GM12878 (cell line): ENCODE data around the gene MNT. TPM values are rescaled to one million over a fixed set of nuclear protein-coding genes. Genes with fewer than 3 reads are reported as not detected.

Source experiments
- ATAC-seq: fragments of 200-7000 bp; cut with Tn5 transposase; 3 replicates; pipeline ENCODE4 v1.9.1; 2020; ENCODE audit warnings: mild to moderate bottlenecking, moderate library complexity
- BruUV-seq: library from RNA; stranded (reverse); fragments of 400-500 nt; replicated peaks from 2 replicates; lab custom pipeline; 2021; lab: Mats Ljungman, UMichigan
- CTCF ChIA-PET: fragments of 300-600 bp; sonication (Branson Sonifier 250); formaldehyde crosslinking; extraction: SDS; loops from one replicate; lab custom pipeline; 2021; ENCODE audit warnings: inconsistent platforms; lab: Yijun Ruan, JAX
- POLR2A ChIA-PET: fragments of 350-600 bp; formaldehyde crosslinking; extraction: SDS; loops from one replicate; lab custom pipeline; 2021; ENCODE audit warnings: inconsistent platforms; lab: Charles Lee
- RAD21 ChIA-PET: fragments of 300-600 bp; sonication (Branson Sonifier 250); formaldehyde crosslinking; loops from one replicate; lab custom pipeline; 2023; ENCODE audit warnings: antibody characterized with exemption; ENCODE audit not compliant: unreplicated experiment; lab: Charles Lee
- SMC1A ChIA-PET: fragments of 300-600 bp; sonication (Branson Sonifier 250); formaldehyde crosslinking; loops from one replicate; lab custom pipeline; 2023; ENCODE audit not compliant: unreplicated experiment, uncharacterized antibody; lab: Charles Lee
- DNase-seq: peaks from one replicate; pipeline ENCODE4 v3.0.0-alpha.2; 2011; ENCODE audit warnings: low read depth, low spot score
- FAIRE-seq: peaks from 3 replicates; lab custom pipeline; 2011; peaks lifted over from hg19 to GRCh38; lab: Jason Lieb, UNC
- H2AFZ ChIP-seq: 2 replicates; pipeline ENCODE4 v1.6.0; 2011; ENCODE audit warnings: low read depth, low read length, control low read depth; ENCODE audit not compliant: control insufficient read depth
- H3K27ac ChIP-seq: 2 replicates; pipeline ENCODE4 v1.5.1; 2011; ENCODE audit warnings: control low read depth; ENCODE audit not compliant: control insufficient read depth, insufficient read depth
- H3K27me3 ChIP-seq, 2 experiments: replicated peaks in 1 of 2; 2 replicates each; pipeline versions ENCODE4 v1.6.0 to v1.6.1; 2011; ENCODE audit warnings: low read length in 1 of 2; ENCODE audit not compliant: control insufficient read depth in 2 of 2, insufficient read depth in 2 of 2
- H3K36me3 ChIP-seq, 2 experiments: 2 replicates each; pipeline ENCODE4 v1.5.1; 2011; ENCODE audit warnings: low read length in 1 of 2; ENCODE audit not compliant: control insufficient read depth in 2 of 2, insufficient read depth in 2 of 2
- H3K4me1 ChIP-seq: 2 replicates; pipeline ENCODE4 v1.6.1; 2011; ENCODE audit warnings: mild to moderate bottlenecking, low read length, moderate library complexity, mixed read lengths; ENCODE audit not compliant: control insufficient read depth, insufficient read depth
- H3K4me2 ChIP-seq: 2 replicates; pipeline ENCODE4 v1.6.0; 2011; ENCODE audit warnings: control low read depth; ENCODE audit not compliant: control insufficient read depth, insufficient read depth
- H3K4me3 ChIP-seq: fragments of 200-600 bp; sonication (generic); 2 replicates; pipeline ENCODE4 v1.5.1; 2016
- H3K79me2 ChIP-seq: 2 replicates; pipeline ENCODE4 v1.6.0; 2011; ENCODE audit warnings: low read length; ENCODE audit not compliant: control insufficient read depth, insufficient read depth
- H3K9ac ChIP-seq: 2 replicates; pipeline ENCODE4 v1.8.0; 2011; ENCODE audit warnings: low read length, control low read depth, mixed read lengths; ENCODE audit not compliant: control insufficient read depth, insufficient read depth
- H3K9me3 ChIP-seq: replicated peaks from 3 replicates; pipeline ENCODE4 v1.5.1; 2011; ENCODE audit warnings: mild to moderate bottlenecking, low read length; ENCODE audit not compliant: control insufficient read depth, insufficient read depth
- H4K20me1 ChIP-seq: 2 replicates; pipeline ENCODE4 v1.6.0; 2011; ENCODE audit not compliant: control insufficient read depth, insufficient read depth
- CBFB ChIP-seq: IDR thresholded peaks from 2 replicates; pipeline ENCODE4 v1.6.1; 2016; ENCODE audit warnings: antibody characterized with exemption, low read depth
- CBX3 ChIP-seq: fragments of 200-600 bp; sonication (generic); IDR thresholded peaks from 2 replicates; pipeline ENCODE4 v1.6.1; 2016; ENCODE audit warnings: low read depth, borderline replicate concordance
- CREB1 ChIP-seq: IDR thresholded peaks from 2 replicates; pipeline ENCODE4 v1.6.1; 2012; ENCODE audit warnings: low read depth, mild to moderate bottlenecking, inconsistent platforms
- FOS ChIP-seq: IDR thresholded peaks from 3 replicates; pipeline ENCODE4 v1.6.1; 2011; ENCODE audit warnings: borderline replicate concordance; ENCODE audit not compliant: insufficient read length; ENCODE audit errors: extremely low read depth
- KLF5 ChIP-seq: fragments of 450-650 bp; IDR thresholded peaks from 2 replicates; pipeline ENCODE4 v1.6.1; 2014; ENCODE audit warnings: mild to moderate bottlenecking; ENCODE audit not compliant: partially characterized antibody
- POLR2AphosphoS2 ChIP-seq: IDR thresholded peaks from 2 replicates; pipeline ENCODE4 v1.6.1; 2011; ENCODE audit warnings: low read depth, mild to moderate bottlenecking, low read length, improper control_type of control experiment, moderate library complexity
- POLR2AphosphoS5 ChIP-seq: IDR thresholded peaks from 2 replicates; pipeline ENCODE4 v1.6.1; 2011; ENCODE audit warnings: mild to moderate bottlenecking, low read length, inconsistent platforms
- POU2F2 ChIP-seq: IDR thresholded peaks from 3 replicates; pipeline ENCODE4 v1.6.1; 2011; ENCODE audit warnings: low read depth, mild to moderate bottlenecking, low read length, borderline replicate concordance
- RCOR1 ChIP-seq: conservative IDR thresholded peaks from 2 replicates; pipeline ENCODE4 v1.6.1; 2012; ENCODE audit warnings: low read depth, low read length, improper control_type of control experiment
- SMARCA5 ChIP-seq: fragments of 450-650 bp; IDR thresholded peaks from 2 replicates; pipeline ENCODE4 v1.6.1; 2017; ENCODE audit warnings: mild to moderate bottlenecking
- SPI1 ChIP-seq: IDR thresholded peaks from 2 replicates; pipeline ENCODE4 v1.6.1; 2011; ENCODE audit warnings: low read depth, mild to moderate bottlenecking, low read length, moderate library complexity, borderline replicate concordance; ENCODE audit not compliant: insufficient read depth
- SREBF2 ChIP-seq: IDR thresholded peaks from 2 replicates; pipeline ENCODE4 v1.6.1; 2012; ENCODE audit warnings: mild to moderate bottlenecking, low read length
- WRNIP1 ChIP-seq: IDR thresholded peaks from 2 replicates; pipeline ENCODE4 v1.6.1; 2011; ENCODE audit warnings: low read depth, low read length, improper control_type of control experiment, borderline replicate concordance
- ZNF207 ChIP-seq: fragments of 450-650 bp; IDR thresholded peaks from 2 replicates; pipeline ENCODE4 v1.6.1; 2014; ENCODE audit warnings: antibody characterized with exemption, mild to moderate bottlenecking, borderline replicate concordance
- ZNF274 ChIP-seq: IDR thresholded peaks from one replicate; pipeline ENCODE4 v1.8.0; 2011; ENCODE audit not compliant: insufficient read length, insufficient read depth
- WGBS: methylation state at CpG from one replicate; pipeline ENCODE4 v1.1.6; 2016; ENCODE audit warnings: low lambda C conversion rate; ENCODE audit not compliant: insufficient replicate concordance, insufficient coverage; ENCODE audit errors: missing lambda C conversion rate; 5-methylcytosine and 5-hydroxymethylcytosine counted together
- in situ Hi-C: fragments of 300-500 bp; cut with MboI; formaldehyde crosslinking; loops from 9 replicates; pipeline ENCODE4 v1.14.3; 2018; ENCODE audit warnings: mixed read lengths
- intact Hi-C: fragments of 100-400 bp; cut with micrococcal nuclease; formaldehyde crosslinking; loops from one replicate; pipeline ENCODE4 v1.14.2; 2022; ENCODE audit not compliant: unreplicated experiment
- polyA plus RNA-seq, 11 experiments: library from polyadenylated mRNA; depleted of rRNA in 4 of 11; unstranded in 6 of 11; stranded (reverse) in 5 of 11; fragments of >200 nt; fragmentation: Nextera tagmentation in 4 of 11; fragmentation: Illumina TruSeq in 1 of 11; extraction: Ambion mirVana in 4 of 11; extraction: Trizol in 1 of 11; gene quantifications; 1 replicate in 1 of 11; 2 replicates in 10 of 11; pipeline versions ENCODE4 v1.2.1 to v1.2.3, GENCODE V29; 2011 to 2016; ENCODE audit warnings: inconsistent platforms in 2 of 11, missing spikeins in 2 of 11, low read depth in 1 of 11
- total RNA-seq, 4 experiments: library from RNA; depleted of rRNA in 3 of 4; stranded (reverse); fragments of >200 nt in 3 of 4; fragmentation: Illumina TruSeq in 1 of 4; extraction: Trizol in 1 of 4; gene quantifications; 2 replicates each; pipeline versions ENCODE4 v1.2.1 to v1.2.3, GENCODE V29; 2013 to 2021
- TF ChIP-seq, protein P1 (sequence below): fragments of 450-650 bp; IDR thresholded peaks from 2 replicates; pipeline ENCODE4 v1.6.1; 2016; ENCODE audit warnings: mild to moderate bottlenecking
- TF ChIP-seq, protein P2 (sequence below): fragments of 450-650 bp; conservative IDR thresholded peaks from 2 replicates; pipeline ENCODE4 v1.6.1; 2017; ENCODE audit warnings: mild to moderate bottlenecking, moderate library complexity

The MNT gene
- total and polyA plus RNA-seq, 10 of the 15 experiments (the other 5 are each of a cell fraction or from before 2014, with no cell fraction given), result 0.31 to 15.9 (median 3.8) TPM

DNA sequence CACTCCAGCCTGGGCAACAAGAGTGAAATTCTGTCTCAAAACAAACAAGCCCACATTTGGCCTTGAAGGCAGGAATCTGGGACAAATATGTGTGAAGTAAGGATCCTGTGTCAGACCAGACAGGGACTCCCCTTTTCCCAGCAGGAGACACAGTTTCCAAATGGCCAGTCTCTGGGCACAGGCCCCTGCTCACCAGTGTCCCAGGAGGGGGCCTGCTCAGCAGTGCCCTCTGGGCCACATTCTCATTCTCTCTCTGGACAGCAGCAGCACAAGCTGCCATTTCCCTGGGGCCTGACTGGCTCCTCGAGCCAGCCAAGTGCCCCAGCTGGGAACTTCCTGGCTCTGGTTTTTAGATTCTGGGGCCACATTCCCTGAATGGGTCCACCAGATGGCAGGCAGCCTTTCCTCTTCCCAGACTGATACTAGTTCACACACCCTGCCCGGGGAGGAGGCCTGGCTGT, 11.7 kb upstream of the MNT start:
- H3K4me3 ChIP-seq, result no peak overlapping the region
- intact Hi-C loops (no loop called here), in situ Hi-C loops (loop anchor here (5.0 to 25.0 kb wide), 2 partner anchors 35 to 600 kb away; no protein-coding TSS in a partner anchor)
- no peak overlapping the region for H3K9ac ChIP-seq
- H3K4me2 ChIP-seq, result no peak overlapping the region
- ChIA-PET POLR2A (interaction anchor here (0.5 to 1.4 kb wide), 3 partner anchors 9 to 75 kb away, joined by 3 to 5 read pairs (median 3); no protein-coding TSS in a partner anchor), SMC1A (interaction anchor here (1.4 to 12.3 kb wide), 2 partner anchors 21 to 31 kb away, joined by 5 to 364 read pairs; no protein-coding TSS in a partner anchor), CTCF (interaction anchor here (1.8 to 9.9 kb wide), 2 partner anchors 21 to 30 kb away, joined by 9 to 597 read pairs; no protein-coding TSS in a partner anchor), RAD21 (interaction anchor here (10.1 kb wide), 1 partner anchor 31 kb away, joined by 376 read pairs; no protein-coding TSS in a partner anchor)
- H3K79me2 ChIP-seq, result no peaks in the 10 kb centered on the region
- no peak for DNase-seq
- TF ChIP-seq SPI1 (no peak), CBFB (no peak), KLF5 (no peak), WRNIP1 (no peak), ZNF274 (no peak), POLR2AphosphoS2 (no peak), SMARCA5 (no peak), RCOR1 (no peak), POLR2AphosphoS5 (no peak), POU2F2 (no peak), ZNF207 (no peak), CBX3 (no peak), FOS (no peak), SREBF2 (no peak), CREB1 (no peak)
- TF ChIP-seq, protein P1, sequence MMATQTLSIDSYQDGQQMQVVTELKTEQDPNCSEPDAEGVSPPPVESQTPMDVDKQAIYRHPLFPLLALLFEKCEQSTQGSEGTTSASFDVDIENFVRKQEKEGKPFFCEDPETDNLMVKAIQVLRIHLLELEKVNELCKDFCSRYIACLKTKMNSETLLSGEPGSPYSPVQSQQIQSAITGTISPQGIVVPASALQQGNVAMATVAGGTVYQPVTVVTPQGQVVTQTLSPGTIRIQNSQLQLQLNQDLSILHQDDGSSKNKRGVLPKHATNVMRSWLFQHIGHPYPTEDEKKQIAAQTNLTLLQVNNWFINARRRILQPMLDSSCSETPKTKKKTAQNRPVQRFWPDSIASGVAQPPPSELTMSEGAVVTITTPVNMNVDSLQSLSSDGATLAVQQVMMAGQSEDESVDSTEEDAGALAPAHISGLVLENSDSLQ, result no peak
- TF ChIP-seq, protein P2, sequence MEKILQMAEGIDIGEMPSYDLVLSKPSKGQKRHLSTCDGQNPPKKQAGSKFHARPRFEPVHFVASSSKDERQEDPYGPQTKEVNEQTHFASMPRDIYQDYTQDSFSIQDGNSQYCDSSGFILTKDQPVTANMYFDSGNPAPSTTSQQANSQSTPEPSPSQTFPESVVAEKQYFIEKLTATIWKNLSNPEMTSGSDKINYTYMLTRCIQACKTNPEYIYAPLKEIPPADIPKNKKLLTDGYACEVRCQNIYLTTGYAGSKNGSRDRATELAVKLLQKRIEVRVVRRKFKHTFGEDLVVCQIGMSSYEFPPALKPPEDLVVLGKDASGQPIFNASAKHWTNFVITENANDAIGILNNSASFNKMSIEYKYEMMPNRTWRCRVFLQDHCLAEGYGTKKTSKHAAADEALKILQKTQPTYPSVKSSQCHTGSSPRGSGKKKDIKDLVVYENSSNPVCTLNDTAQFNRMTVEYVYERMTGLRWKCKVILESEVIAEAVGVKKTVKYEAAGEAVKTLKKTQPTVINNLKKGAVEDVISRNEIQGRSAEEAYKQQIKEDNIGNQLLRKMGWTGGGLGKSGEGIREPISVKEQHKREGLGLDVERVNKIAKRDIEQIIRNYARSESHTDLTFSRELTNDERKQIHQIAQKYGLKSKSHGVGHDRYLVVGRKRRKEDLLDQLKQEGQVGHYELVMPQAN, result no peak
- H3K36me3 ChIP-seq, result peaks cover 6 to 10% of the 10 kb centered on the region in 2 experiments
- no peaks in the 10 kb centered on the region for H3K27me3 ChIP-seq
- ATAC-seq, result no peak
- H3K4me1 ChIP-seq, result no peaks in the 10 kb centered on the region
- H4K20me1 ChIP-seq, result no peaks in the 10 kb centered on the region
- 62% methylated on average over 2 of the region's 2 CpGs for WGBS
- H3K27ac ChIP-seq, result no peak overlapping the region
- H2AFZ ChIP-seq, result no peak overlapping the region
- no peak for FAIRE-seq
- BruUV-seq, result no TSS peak
- no peaks in the 10 kb centered on the region for H3K9me3 ChIP-seq
